GM23248 (cell line): ENCODE results near the gene ACTC1.

Source experiments
- EZH2 ChIP-seq: fragments of 200-600 bp; sonication (generic); IDR thresholded peaks from 2 replicates; pipeline ENCODE4 v1.6.1; 2018; ENCODE audit warnings: antibody characterized with exemption, mild to moderate bottlenecking; ENCODE audit not compliant: insufficient read depth, poor library complexity, severe bottlenecking
- EZH2phosphoT487 ChIP-seq: fragments of 200-600 bp; sonication (generic); IDR thresholded peaks from 2 replicates; pipeline ENCODE4 v1.6.1; 2018; ENCODE audit warnings: antibody characterized with exemption, moderate library complexity, mild to moderate bottlenecking, low read depth; ENCODE audit not compliant: insufficient read depth

- no peak for TF ChIP-seq EZH2phosphoT487
- no peak for TF ChIP-seq EZH2
Measured at GRCh38 chr15:34828145-34828911, 33.0 kb upstream of the ACTC1 start.
